Measurements from ENCODE around the gene CAPN8. TPM values are rescaled to one million over a fixed set of nuclear protein-coding genes. Genes with fewer than 3 reads are reported as not detected.

CAPN8 gene
- total RNA-seq, 1 experiment from 2014 or later, result 0.28 TPM

GRCh38 chr1:223651291-223651991 is 14.1 kb downstream of the CAPN8 start:
- CTCF ChIA-PET, result interaction anchor here (1.0 kb wide), 1 partner anchor 95 kb away, joined by 3 read pairs; no protein-coding TSS in a partner anchor
- no peak overlapping the region for H3K4me3 Mint-ChIP-seq

GRCh38 chr1:223650465-223650864 is 15.0 kb downstream of the CAPN8 start:
- Mint-ChIP-seq H3K27ac (no peak overlapping the region), H3K36me3 (peaks cover 3% of the 10 kb centered on the region; the same call in 1 of the 2 replicates), H3K9me3 (peaks cover 7% of the 10 kb centered on the region; the same call in 1 of the 2 replicates), H3K27me3 (ENCODE audit: low read depth) (peaks cover 3% of the 10 kb centered on the region; the same call in 1 of the 2 replicates), H3K4me3 (no peak overlapping the region), H3K4me1 (peaks cover 43% of the 10 kb centered on the region)
- ATAC-seq (no peak), DNase-seq (ENCODE audit: low spot score) (no peak)
- ChIA-PET CTCF (interaction anchor here (0.7 to 0.8 kb wide), 2 partner anchors 22 to 119 kb away, joined by 3 read pairs; no protein-coding TSS in a partner anchor), POLR2A (no interaction called here)
- TF ChIP-seq CDX4 (CRISPR knock-in tag; IDR thresholded peaks at IDR 0.05; ENCODE audit: borderline replicate concordance) (no peak), E2F4 (CRISPR knock-in tag; IDR thresholded peaks at IDR 0.05; ENCODE audit: borderline replicate concordance, low read depth) (no peak), ZNF138 (CRISPR knock-in tag; conservative IDR thresholded peaks at IDR 0.05) (no peak), ZNF232 (CRISPR knock-in tag; IDR thresholded peaks at IDR 0.05) (no peak), NR1H2 (CRISPR knock-in tag; IDR thresholded peaks at IDR 0.05) (no peak), JUN (CRISPR knock-in tag; IDR thresholded peaks at IDR 0.05) (no peak), FOXK1 (CRISPR knock-in tag; IDR thresholded peaks at IDR 0.05) (no peak), ZBTB43 (CRISPR knock-in tag; IDR thresholded peaks at IDR 0.05) (no peak), HMGA2 (CRISPR knock-in tag; IDR thresholded peaks at IDR 0.05) (no peak), ZSCAN18 (CRISPR knock-in tag; IDR thresholded peaks at IDR 0.05) (no peak), ERG (CRISPR knock-in tag; IDR thresholded peaks at IDR 0.05) (no peak), CBFB (CRISPR knock-in tag; IDR thresholded peaks at IDR 0.05; ENCODE audit: low read depth) (no peak), ATF2 (CRISPR knock-in tag; IDR thresholded peaks at IDR 0.05; ENCODE audit: borderline replicate concordance, low read depth) (no peak), MYBL2 (CRISPR knock-in tag; IDR thresholded peaks at IDR 0.05) (no peak), NFE2L1 (CRISPR knock-in tag; IDR thresholded peaks at IDR 0.05) (no peak), ETV6 (CRISPR knock-in tag; IDR thresholded peaks at IDR 0.05) (no peak), TEAD1 (CRISPR knock-in tag; IDR thresholded peaks at IDR 0.05) (no peak), FOXP1 (CRISPR knock-in tag; IDR thresholded peaks at IDR 0.05; ENCODE audit: borderline replicate concordance) (no peak), SMAD3 (CRISPR knock-in tag; IDR thresholded peaks at IDR 0.05; ENCODE audit: borderline replicate concordance) (no peak)

More at GRCh38 chr1:223651291-223651991, 14.1 kb downstream of the CAPN8 start:
- Mint-ChIP-seq H3K27me3 (ENCODE audit: low read depth) (peaks cover 3% of the 10 kb centered on the region; the same call in 1 of the 2 replicates), H3K36me3 (peaks cover 3% of the 10 kb centered on the region; the same call in 1 of the 2 replicates), H3K27ac (no peak overlapping the region), H3K4me1 (peaks cover 37% of the 10 kb centered on the region), H3K9me3 (peaks cover 7% of the 10 kb centered on the region; the same call in 1 of the 2 replicates)
- POLR2A ChIA-PET, result interaction anchor here (0.7 kb wide), 1 partner anchor 216 kb away, joined by 3 read pairs; no protein-coding TSS in a partner anchor
- no peak for TF ChIP-seq NR2C2 (CRISPR knock-in tag; IDR thresholded peaks at IDR 0.05)
- DNase-seq (ENCODE audit: low spot score) (no peak), ATAC-seq (no peak)
